Testis (tissue), 2 donors: ENCODE measurements around the gene ZNF628.

ENCODE experiments used
- CTCF ChIP-seq, 3 experiments: fragments of 450-650 bp in 2 of 3; fragments of 200-600 bp in 1 of 3; sonication (generic) in 1 of 3; IDR thresholded peaks; one replicate each; pipeline ENCODE4 v1.5.1; 2016 to 2019; ENCODE audit warnings: antibody characterized with exemption in 3 of 3, mild to moderate bottlenecking in 2 of 3, moderate library complexity in 1 of 3
- POLR2A ChIP-seq: fragments of 450-650 bp; IDR thresholded peaks from one replicate; pipeline ENCODE4 v1.6.1; 2017; ENCODE audit warnings: antibody characterized with exemption, mild to moderate bottlenecking, moderate library complexity

DNA sequence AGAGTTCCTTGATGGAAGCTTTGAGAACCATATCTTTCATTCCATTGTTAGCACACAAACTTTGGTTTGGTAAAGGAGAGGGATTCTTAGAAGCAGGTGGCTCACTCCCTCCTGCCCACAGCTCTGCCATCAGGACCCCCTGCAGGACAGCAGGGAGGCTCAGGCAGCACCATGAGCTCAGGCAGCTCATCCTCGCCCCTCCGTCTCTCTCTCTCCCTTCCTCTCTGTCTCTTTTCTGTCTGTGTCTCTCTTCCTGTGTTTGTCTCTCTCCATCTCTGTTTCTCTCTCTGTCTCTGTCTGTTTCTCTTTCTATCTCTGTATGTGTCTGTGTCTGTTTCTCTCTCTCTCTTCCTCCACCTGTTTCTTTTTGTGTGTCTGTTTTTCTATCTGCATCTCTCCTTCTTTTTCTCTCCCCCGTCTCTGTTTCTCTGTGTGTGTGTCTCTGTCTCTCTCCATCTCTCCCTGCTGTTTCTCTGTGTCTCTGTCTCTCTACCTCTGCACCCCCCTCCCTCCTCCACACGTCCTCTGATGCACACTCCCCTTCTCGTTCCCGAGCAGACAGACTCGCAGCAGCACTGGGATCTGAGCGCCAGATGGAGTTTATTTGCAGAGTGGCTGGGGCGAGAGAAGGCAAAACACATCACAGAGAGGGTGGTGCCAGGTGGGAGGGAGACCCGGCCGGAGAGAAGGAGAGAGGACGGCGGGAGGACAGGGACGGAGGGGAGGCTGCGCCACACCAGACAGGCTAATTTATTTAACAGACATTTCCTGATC lies 51.8 kb downstream of the ZNF628 start:
- TF ChIP-seq CTCF (IDR thresholded peaks at IDR 0.05) (no peak), POLR2A (no peak)
